ENCODE data around the gene FUT7. TPM values are rescaled to one million over a fixed set of nuclear protein-coding genes. Genes with fewer than 3 reads are reported as not detected.

Gene FUT7
- total and polyA plus RNA-seq, 2 of the 13 experiments (the other 11 are each of a cell fraction or from before 2014, with no cell fraction given) = 0.05 TPM; not detected in 1

DNA sequence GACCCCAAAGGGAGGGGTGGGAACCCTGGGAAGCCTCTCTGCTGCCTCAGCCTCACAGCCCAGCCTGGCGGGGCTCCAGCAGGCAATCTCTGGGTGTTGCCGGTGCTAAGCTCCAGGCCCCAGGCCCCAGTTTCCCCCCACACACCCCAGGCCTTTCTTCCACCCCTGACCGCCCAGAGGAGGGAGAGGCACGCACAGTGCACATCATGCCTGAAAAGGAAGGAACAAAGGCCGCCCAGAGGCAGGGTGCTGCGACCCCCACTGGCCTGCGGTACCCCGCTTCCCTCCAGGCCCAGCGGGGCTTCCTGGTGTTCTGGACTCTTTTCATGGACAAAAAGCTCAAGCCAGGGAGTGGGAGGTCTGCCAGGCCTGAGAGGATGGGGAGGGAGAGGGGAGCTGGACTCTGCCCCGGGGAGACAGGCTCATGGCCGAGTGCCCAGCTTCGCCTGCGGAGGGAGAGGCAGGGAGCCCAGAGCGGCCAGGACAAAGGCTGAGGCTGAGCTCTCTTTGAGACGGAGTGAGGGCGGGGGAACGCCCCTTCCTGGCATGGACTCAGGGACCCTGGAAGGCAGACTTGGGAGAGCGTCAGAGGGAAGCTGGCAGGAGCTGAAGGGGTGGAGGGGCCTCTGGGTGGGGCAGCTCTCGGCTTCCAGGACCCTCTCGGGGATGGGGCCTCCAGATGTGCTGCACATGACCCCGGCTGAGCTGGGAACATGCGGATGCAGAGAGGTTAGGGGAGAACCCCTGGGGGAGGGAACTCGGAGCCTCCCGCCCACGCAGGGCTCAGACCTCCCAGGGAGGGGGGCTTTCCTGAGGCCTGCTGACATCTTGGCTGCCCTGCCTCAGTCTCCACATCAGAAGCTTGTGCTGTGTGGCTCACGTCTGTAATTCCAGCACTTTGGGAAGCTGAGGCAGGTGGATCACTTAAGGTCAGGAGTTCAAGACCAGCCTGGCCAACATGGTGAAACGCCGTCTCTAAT lies 23.8 kb upstream of the FUT7 start (continued):
- TF ChIP-seq RFX1 (IDR thresholded peaks at IDR 0.05) (no peak), KLF13 (CRISPR knock-in tag; IDR thresholded peaks at IDR 0.05) (no peak), ETV6 (CRISPR knock-in tag; conservative IDR thresholded peaks at IDR 0.05) (no peak)
- TF ChIP-seq, protein P1, sequence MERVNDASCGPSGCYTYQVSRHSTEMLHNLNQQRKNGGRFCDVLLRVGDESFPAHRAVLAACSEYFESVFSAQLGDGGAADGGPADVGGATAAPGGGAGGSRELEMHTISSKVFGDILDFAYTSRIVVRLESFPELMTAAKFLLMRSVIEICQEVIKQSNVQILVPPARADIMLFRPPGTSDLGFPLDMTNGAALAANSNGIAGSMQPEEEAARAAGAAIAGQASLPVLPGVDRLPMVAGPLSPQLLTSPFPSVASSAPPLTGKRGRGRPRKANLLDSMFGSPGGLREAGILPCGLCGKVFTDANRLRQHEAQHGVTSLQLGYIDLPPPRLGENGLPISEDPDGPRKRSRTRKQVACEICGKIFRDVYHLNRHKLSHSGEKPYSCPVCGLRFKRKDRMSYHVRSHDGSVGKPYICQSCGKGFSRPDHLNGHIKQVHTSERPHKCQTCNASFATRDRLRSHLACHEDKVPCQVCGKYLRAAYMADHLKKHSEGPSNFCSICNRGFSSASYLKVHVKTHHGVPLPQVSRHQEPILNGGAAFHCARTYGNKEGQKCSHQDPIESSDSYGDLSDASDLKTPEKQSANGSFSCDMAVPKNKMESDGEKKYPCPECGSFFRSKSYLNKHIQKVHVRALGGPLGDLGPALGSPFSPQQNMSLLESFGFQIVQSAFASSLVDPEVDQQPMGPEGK (CRISPR knock-in tag; IDR thresholded peaks at IDR 0.05) = peak; percentile 87
- TF ChIP-seq, protein P2, sequence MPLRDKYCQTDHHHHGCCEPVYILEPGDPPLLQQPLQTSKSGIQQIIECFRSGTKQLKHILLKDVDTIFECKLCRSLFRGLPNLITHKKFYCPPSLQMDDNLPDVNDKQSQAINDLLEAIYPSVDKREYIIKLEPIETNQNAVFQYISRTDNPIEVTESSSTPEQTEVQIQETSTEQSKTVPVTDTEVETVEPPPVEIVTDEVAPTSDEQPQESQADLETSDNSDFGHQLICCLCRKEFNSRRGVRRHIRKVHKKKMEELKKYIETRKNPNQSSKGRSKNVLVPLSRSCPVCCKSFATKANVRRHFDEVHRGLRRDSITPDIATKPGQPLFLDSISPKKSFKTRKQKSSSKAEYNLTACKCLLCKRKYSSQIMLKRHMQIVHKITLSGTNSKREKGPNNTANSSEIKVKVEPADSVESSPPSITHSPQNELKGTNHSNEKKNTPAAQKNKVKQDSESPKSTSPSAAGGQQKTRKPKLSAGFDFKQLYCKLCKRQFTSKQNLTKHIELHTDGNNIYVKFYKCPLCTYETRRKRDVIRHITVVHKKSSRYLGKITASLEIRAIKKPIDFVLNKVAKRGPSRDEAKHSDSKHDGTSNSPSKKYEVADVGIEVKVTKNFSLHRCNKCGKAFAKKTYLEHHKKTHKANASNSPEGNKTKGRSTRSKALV (CRISPR knock-in tag; IDR thresholded peaks at IDR 0.05) = peak; percentile 67; the same call in 1 of the 2 replicates
- TF ChIP-seq, protein P3, sequence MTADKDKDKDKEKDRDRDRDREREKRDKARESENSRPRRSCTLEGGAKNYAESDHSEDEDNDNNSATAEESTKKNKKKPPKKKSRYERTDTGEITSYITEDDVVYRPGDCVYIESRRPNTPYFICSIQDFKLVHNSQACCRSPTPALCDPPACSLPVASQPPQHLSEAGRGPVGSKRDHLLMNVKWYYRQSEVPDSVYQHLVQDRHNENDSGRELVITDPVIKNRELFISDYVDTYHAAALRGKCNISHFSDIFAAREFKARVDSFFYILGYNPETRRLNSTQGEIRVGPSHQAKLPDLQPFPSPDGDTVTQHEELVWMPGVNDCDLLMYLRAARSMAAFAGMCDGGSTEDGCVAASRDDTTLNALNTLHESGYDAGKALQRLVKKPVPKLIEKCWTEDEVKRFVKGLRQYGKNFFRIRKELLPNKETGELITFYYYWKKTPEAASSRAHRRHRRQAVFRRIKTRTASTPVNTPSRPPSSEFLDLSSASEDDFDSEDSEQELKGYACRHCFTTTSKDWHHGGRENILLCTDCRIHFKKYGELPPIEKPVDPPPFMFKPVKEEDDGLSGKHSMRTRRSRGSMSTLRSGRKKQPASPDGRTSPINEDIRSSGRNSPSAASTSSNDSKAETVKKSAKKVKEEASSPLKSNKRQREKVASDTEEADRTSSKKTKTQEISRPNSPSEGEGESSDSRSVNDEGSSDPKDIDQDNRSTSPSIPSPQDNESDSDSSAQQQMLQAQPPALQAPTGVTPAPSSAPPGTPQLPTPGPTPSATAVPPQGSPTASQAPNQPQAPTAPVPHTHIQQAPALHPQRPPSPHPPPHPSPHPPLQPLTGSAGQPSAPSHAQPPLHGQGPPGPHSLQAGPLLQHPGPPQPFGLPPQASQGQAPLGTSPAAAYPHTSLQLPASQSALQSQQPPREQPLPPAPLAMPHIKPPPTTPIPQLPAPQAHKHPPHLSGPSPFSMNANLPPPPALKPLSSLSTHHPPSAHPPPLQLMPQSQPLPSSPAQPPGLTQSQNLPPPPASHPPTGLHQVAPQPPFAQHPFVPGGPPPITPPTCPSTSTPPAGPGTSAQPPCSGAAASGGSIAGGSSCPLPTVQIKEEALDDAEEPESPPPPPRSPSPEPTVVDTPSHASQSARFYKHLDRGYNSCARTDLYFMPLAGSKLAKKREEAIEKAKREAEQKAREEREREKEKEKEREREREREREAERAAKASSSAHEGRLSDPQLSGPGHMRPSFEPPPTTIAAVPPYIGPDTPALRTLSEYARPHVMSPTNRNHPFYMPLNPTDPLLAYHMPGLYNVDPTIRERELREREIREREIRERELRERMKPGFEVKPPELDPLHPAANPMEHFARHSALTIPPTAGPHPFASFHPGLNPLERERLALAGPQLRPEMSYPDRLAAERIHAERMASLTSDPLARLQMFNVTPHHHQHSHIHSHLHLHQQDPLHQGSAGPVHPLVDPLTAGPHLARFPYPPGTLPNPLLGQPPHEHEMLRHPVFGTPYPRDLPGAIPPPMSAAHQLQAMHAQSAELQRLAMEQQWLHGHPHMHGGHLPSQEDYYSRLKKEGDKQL (CRISPR knock-in tag; IDR thresholded peaks at IDR 0.05; ENCODE audit: low read depth) = no peak
- TF ChIP-seq, protein P4, sequence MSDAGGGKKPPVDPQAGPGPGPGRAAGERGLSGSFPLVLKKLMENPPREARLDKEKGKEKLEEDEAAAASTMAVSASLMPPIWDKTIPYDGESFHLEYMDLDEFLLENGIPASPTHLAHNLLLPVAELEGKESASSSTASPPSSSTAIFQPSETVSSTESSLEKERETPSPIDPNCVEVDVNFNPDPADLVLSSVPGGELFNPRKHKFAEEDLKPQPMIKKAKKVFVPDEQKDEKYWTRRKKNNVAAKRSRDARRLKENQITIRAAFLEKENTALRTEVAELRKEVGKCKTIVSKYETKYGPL (CRISPR knock-in tag; IDR thresholded peaks at IDR 0.05) = 0 out of 2 replicates have a peak, but pooled peaks have one; percentile 25
- TF ChIP-seq, protein P5, sequence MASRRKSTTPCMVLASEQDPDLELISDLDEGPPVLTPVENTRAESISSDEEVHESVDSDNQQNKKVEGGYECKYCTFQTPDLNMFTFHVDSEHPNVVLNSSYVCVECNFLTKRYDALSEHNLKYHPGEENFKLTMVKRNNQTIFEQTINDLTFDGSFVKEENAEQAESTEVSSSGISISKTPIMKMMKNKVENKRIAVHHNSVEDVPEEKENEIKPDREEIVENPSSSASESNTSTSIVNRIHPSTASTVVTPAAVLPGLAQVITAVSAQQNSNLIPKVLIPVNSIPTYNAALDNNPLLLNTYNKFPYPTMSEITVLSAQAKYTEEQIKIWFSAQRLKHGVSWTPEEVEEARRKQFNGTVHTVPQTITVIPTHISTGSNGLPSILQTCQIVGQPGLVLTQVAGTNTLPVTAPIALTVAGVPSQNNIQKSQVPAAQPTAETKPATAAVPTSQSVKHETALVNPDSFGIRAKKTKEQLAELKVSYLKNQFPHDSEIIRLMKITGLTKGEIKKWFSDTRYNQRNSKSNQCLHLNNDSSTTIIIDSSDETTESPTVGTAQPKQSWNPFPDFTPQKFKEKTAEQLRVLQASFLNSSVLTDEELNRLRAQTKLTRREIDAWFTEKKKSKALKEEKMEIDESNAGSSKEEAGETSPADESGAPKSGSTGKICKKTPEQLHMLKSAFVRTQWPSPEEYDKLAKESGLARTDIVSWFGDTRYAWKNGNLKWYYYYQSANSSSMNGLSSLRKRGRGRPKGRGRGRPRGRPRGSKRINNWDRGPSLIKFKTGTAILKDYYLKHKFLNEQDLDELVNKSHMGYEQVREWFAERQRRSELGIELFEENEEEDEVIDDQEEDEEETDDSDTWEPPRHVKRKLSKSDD (CRISPR knock-in tag; IDR thresholded peaks at IDR 0.05; ENCODE audit: low read depth) = no peak
